Measurements from ENCODE around the gene ASB18.
"Not testable (repeated sequence)": the region's sequence is repeated elsewhere in the genome, so short reads cannot be mapped to it uniquely, and the experiment has no call there.

ASB18 gene

GRCh38 chr2:236264256-236264655 is at the start of gene ASB18:
Gene ASB18 (minus strand): TSS chr2:236264406. CDS start chr2:236264345, 61 bp downstream.
- DNase-seq: no peak

DNA sequence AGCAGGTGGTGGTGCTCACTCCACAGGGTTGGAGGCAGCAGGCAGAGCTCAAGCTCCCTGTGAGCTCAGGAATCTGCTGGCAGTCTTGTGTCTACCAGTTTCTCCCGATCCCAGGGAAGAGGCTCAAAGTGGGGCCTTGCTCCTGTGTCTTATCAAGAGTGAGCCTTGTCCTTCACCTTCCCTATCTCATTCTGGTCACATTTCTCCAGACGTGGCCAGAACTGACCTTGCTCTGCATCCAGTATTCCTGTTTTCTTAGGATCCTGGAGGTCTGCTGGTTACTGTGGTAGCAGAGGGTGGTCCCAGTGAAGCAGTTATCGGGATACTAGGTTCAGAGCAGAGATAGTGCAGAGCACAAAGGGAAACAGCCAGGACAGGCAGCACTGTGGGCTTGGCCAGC is 47.1 kb upstream of the ASB18 start:
- DNase-seq: no peak

GRCh38 chr2:236309669-236310029 is 45.4 kb upstream of the ASB18 start:
- no peak for DNase-seq

- no peak for DNase-seq
Measured at GRCh38 chr2:236308855-236309668, 44.9 kb upstream of the ASB18 start.

DNA sequence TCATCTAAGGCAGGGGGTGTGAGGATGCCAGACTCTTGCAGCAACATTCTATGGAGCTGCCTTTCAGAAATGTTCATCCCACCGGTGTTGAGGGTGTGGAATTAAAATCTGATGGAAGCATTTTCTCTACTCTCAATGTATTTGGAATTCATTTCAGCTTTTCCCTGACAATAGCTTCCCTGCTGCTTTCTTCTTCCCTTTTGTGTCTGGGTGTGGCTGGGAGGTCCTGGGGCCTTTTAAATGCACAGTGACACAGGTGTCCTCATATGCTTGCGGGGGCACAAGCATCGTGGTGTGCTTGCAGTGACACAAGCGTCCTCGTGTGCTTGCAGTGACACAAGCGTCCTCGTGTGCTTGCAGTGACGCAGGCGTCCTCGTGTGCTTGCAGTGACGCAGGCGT is 43.4 kb upstream of the ASB18 start:
- no peak for DNase-seq

- no peak for DNase-seq
Measured at GRCh38 chr2:236306825-236307540, 42.8 kb upstream of the ASB18 start.

- DNase-seq: no peak
Measured at GRCh38 chr2:236305964-236306605, 41.9 kb upstream of the ASB18 start.

DNA sequence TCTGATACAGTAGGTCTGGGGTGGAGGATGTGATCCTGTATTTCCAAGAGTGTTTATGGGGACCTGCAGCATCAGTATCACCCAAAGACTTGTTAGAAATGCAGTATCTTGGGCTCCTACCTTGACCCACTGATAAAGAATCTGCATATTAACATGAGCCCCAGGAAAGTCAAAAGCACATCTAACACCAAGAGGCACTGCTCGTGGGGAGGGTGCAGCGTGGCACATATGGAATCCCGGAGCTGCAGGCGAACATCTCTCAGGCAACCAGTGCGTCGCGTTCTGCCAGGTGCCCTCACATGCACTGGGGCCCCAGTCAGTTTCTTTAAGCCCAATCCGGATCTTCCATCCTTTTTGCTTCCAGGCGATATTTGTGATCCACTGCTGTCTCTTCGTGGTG is 41.3 kb upstream of the ASB18 start:
- no peak for DNase-seq

GRCh38 chr2:236303935-236304334 is 39.7 kb upstream of the ASB18 start:
- no peak for DNase-seq

DNA sequence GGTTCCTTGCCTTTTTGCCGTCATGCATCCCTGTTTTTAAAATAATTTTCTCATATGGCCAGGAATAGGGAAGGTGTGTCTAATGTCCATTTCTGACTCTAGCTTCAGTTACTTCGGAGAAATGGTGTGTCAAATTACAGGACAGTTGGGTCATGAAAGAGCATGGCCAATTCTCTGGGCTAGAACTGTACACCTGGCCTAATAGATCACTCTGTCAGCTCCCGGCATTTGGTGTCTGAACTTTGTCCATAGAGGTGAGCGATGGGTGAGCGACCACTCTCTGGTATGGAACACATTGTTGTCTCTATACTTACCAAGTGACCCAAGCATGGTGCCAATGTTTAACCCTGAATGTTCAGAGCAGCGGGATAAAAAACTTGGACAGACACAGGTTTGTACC is 38.3 kb upstream of the ASB18 start:
- no peak for DNase-seq

GRCh38 chr2:236298924-236299475 is 34.8 kb upstream of the ASB18 start:
- DNase-seq: no peak

GRCh38 chr2:236295481-236295880 is 31.3 kb upstream of the ASB18 start:
- no peak for DNase-seq

DNA sequence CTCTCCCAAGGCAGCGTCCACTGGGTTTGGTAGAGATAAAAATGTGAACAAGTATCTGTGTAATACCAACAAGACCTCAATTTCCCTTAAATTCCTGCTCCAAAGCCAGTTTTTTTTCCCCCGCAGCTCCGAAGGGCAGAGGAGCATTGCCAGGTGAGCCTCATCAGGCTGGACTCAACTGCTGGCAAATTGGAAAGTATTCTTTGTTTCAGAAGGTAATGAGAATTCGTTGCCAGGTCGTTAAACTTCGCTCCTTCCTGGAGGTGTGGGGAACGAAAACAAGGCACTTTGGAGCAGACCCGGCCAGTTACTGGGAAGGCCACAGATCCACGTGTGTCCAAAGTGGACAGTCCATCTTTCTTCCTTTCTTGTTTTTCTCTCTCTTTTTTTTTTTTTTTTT is 30.4 kb upstream of the ASB18 start:
- no peak for DNase-seq

DNA sequence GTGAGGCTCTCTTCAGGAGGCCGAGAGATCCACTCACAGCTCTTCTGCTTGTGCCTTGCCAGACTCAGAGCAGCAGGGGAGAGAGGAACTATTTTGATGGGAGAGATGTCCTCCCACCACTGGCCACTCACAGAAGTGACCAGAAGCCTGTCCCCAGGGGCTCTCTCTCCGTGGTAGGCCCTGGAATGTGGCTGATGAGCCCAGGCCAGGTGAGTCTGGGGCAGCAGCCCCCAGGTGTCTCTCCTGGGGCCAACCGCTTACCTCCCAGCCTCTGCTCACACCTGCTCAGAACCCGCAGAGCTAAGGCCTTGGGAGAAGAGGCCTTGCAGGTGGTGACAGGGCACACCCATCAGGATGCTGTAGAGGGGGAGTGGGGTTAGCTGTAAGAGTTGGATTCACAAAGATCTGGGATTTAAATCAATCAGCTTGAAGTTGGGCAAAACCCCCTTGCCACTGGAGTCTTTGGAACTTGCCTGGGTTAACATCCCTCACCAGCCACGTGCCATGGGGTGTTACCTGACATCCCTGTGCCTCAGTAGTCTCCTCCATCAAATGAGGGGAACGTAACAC is 29.1 kb upstream of the ASB18 start:
- DNase-seq: no peak

DNA sequence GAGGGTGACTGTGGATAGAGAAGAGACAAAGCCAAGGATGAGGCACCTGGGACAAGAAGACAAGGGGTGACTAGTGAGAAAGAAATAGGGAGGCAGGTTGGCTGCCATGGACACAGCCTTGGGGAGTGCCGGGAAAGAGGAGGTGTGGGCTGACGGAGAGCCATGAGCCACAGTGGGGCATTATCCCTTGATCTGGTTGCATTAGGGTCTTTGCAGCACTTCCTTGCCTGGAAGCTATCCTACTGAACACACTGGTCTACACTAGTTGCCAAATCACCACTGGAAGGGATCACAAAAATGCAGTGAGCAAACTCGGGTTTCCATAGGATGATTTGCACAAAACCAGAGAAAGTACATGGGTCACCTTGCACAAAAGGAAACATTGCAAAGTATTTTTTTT is 27.7 kb upstream of the ASB18 start:
- no peak for DNase-seq

DNA sequence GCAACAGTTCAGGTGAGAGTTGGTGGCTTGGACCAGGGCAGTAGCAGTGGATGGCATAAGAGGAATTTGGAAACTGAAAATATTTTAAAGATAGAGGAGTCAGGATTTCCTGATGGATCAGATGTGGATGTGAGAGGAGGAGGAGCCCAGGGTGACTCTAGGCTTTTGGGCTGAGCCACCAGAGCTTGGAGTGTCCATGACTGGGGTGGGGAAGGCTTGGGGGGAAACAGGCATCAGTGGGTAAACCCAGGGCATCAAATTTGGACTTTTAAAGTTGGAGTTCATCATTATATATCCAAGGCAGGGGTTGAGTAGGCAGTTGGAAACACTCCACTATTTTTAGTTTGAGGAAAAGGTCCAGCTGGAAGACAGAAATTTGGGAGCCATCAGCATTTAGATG is 27.3 kb upstream of the ASB18 start:
- no peak for DNase-seq

DNA sequence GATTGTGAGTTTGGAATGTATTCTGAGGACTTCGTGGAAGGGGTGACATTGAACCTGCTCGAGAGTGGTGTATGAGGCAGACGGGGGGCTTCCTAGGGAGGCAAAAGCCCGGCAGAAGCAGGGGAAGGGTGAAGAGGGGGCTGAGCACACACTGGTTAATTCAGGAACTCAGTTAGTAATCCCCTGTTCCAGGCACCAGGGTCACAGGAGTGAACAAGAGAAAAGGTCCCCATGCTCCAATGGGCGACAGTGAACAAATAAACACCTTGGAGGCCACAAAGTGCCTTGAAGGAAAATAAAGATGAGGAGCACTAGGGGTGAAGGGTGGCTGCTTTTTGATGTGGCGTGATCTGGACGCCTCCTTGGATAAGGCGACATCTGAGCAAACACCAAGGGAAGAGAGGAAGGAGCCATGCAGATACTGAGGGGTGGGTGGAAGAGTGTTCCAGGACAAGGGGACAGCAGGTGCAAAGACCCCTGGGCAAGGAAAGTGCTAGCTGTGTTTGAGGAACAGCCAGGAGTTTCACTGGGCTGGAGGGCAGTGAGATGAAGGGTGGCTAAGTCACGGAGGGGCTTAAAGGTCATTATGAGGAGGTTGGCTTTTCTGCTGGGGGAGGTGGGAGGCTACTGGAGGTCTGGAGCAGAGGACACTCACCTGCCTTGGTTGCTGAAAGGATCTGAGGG is 26.7 kb upstream of the ASB18 start:
- DNase-seq: no peak

GRCh38 chr2:236289766-236290462 is 25.7 kb upstream of the ASB18 start:
- DNase-seq: no peak

- not testable (repeated sequence) for DNase-seq
Measured at GRCh38 chr2:236288373-236288772, 24.2 kb upstream of the ASB18 start.

GRCh38 chr2:236287656-236288055 is 23.4 kb upstream of the ASB18 start:
- no peak for DNase-seq

GRCh38 chr2:236286873-236287545 is 22.8 kb upstream of the ASB18 start:
- no peak for DNase-seq
